H9 (cell line): ENCODE measurements around the gene EED. TPM values are rescaled to one million over a fixed set of nuclear protein-coding genes. Genes with fewer than 3 reads are reported as not detected.
A peak's percentile ranks its signal among the peaks of the same experiment; 100 is the strongest.

Experiments
- DNase-seq: peaks from one replicate; pipeline ENCODE4 v3.0.0-alpha.2; 2017
- H2AFZ ChIP-seq: one replicate; pipeline ENCODE4 v1.6.1; 2013; ENCODE audit warnings: mild to moderate bottlenecking, low read length, control low read depth, moderate library complexity
- H2AK5ac ChIP-seq: 2 replicates; pipeline ENCODE4 v1.6.1; 2013; ENCODE audit warnings: low read length, control low read depth, mixed read lengths; ENCODE audit not compliant: insufficient read length
- H2BK120ac ChIP-seq: one replicate; pipeline ENCODE4 v1.6.1; 2013; ENCODE audit warnings: low read depth, mild to moderate bottlenecking, low read length, control low read depth, inconsistent platforms; ENCODE audit not compliant: poor library complexity, severe bottlenecking
- H2BK12ac ChIP-seq: 2 replicates; pipeline ENCODE4 v1.6.1; 2013; ENCODE audit warnings: low read length, control low read depth, mixed read lengths, low read depth; ENCODE audit not compliant: insufficient read length
- H2BK15ac ChIP-seq: 2 replicates; pipeline ENCODE4 v1.6.1; 2013; ENCODE audit warnings: low read depth, low read length, control low read depth
- H2BK20ac ChIP-seq: one replicate; pipeline ENCODE4 v1.6.1; 2013; ENCODE audit warnings: low read depth, mild to moderate bottlenecking, low read length, control low read depth, inconsistent platforms; ENCODE audit not compliant: poor library complexity, severe bottlenecking
- H2BK5ac ChIP-seq: 2 replicates; pipeline ENCODE4 v1.6.1; 2013; ENCODE audit warnings: low read length, control low read depth, mixed read lengths; ENCODE audit not compliant: insufficient read length
- H3K14ac ChIP-seq: 2 replicates; pipeline ENCODE4 v1.6.1; 2013; ENCODE audit warnings: low read length, control low read depth; ENCODE audit not compliant: insufficient read depth
- H3K18ac ChIP-seq: 2 replicates; pipeline ENCODE4 v1.6.1; 2013; ENCODE audit warnings: low read depth, mild to moderate bottlenecking, mixed read lengths, low read length, control low read depth; ENCODE audit not compliant: insufficient read length
- H3K23ac ChIP-seq: 2 replicates; pipeline ENCODE4 v1.6.1; 2013; ENCODE audit warnings: low read length, control low read depth, mixed read lengths, low read depth; ENCODE audit not compliant: insufficient read length
- H3K23me2 ChIP-seq: 2 replicates; pipeline ENCODE4 v1.6.1; 2013; ENCODE audit warnings: low read depth, mild to moderate bottlenecking, mixed read lengths, low read length, control low read depth; ENCODE audit not compliant: insufficient read length, poor library complexity, severe bottlenecking
- H3K27ac ChIP-seq: 2 replicates; pipeline ENCODE4 v1.5.1; 2013; ENCODE audit warnings: low read length, control low read depth, mixed read lengths, low read depth; ENCODE audit not compliant: insufficient read length
- H3K27me3 ChIP-seq: 2 replicates; pipeline ENCODE4 v1.6.1; 2013; ENCODE audit warnings: low read length, control low read depth, inconsistent platforms; ENCODE audit not compliant: insufficient read depth
- H3K4ac ChIP-seq: 2 replicates; pipeline ENCODE4 v1.6.1; 2013; ENCODE audit warnings: low read depth, mild to moderate bottlenecking, control low read depth, inconsistent platforms, low read length, moderate library complexity
- H3K4me1 ChIP-seq: 2 replicates; pipeline ENCODE4 v1.6.1; 2013; ENCODE audit warnings: low read length, control low read depth, inconsistent platforms; ENCODE audit not compliant: insufficient read depth
- H3K4me2 ChIP-seq: 2 replicates; pipeline ENCODE4 v1.6.1; 2013; ENCODE audit warnings: low read length, control low read depth, mixed read lengths; ENCODE audit not compliant: insufficient read length, insufficient read depth
- H3K56ac ChIP-seq: 2 replicates; pipeline ENCODE4 v1.6.1; 2013; ENCODE audit warnings: low read depth, mild to moderate bottlenecking, mixed read lengths, low read length, control low read depth; ENCODE audit not compliant: insufficient read length
- H3K79me1 ChIP-seq: 2 replicates; pipeline ENCODE4 v1.6.1; 2013; ENCODE audit warnings: low read depth, mild to moderate bottlenecking, moderate library complexity, low read length, control low read depth, inconsistent platforms; ENCODE audit not compliant: insufficient read depth, poor library complexity, severe bottlenecking
- H3K79me2 ChIP-seq: 2 replicates; pipeline ENCODE4 v1.6.1; 2013; ENCODE audit warnings: low read length, control low read depth, inconsistent platforms; ENCODE audit not compliant: insufficient read depth
- H3K9ac ChIP-seq: 2 replicates; pipeline ENCODE4 v1.6.1; 2013; ENCODE audit warnings: low read length, control low read depth, mixed read lengths; ENCODE audit not compliant: insufficient read length; ENCODE audit errors: extremely low read depth
- H3K9me3 ChIP-seq: one replicate; pipeline ENCODE4 v1.6.1; 2013; ENCODE audit warnings: low read depth, low read length, inconsistent platforms; ENCODE audit not compliant: control insufficient read depth
- H3T11ph ChIP-seq: one replicate; pipeline ENCODE4 v1.6.1; 2013; ENCODE audit warnings: mild to moderate bottlenecking, low read length, control low read depth, inconsistent platforms
- H4K20me1 ChIP-seq: one replicate; pipeline ENCODE4 v1.6.1; 2013; ENCODE audit not compliant: control insufficient read depth, insufficient read length, insufficient read depth
- H4K5ac ChIP-seq: 2 replicates; pipeline ENCODE4 v1.6.1; 2013; ENCODE audit warnings: low read depth, mild to moderate bottlenecking, mixed read lengths, low read length, control low read depth; ENCODE audit not compliant: insufficient read length
- H4K8ac ChIP-seq: replicated peaks from 2 replicates; pipeline ENCODE4 v1.6.1; 2013; ENCODE audit warnings: low read length, control low read depth, mixed read lengths, low read depth; ENCODE audit not compliant: insufficient read length
- H4K91ac ChIP-seq: 2 replicates; pipeline ENCODE4 v1.6.1; 2013; ENCODE audit warnings: low read depth, mild to moderate bottlenecking, moderate library complexity, mixed read lengths, low read length, control low read depth; ENCODE audit not compliant: insufficient read length
- H3K27ac Mint-ChIP-seq, 3 experiments: 2 replicates in 2 of 3; 3 replicates in 1 of 3; pipeline ENCODE4 v1.8.0; 2020 to 2021; ENCODE audit warnings: mixed read lengths in 3 of 3, mild to moderate bottlenecking in 1 of 3, moderate library complexity in 1 of 3
- H3K27me3 Mint-ChIP-seq: 2 replicates; pipeline ENCODE4 v1.8.0; 2021; ENCODE audit warnings: low read depth, mild to moderate bottlenecking, moderate library complexity, mixed read lengths
- H3K36me3 Mint-ChIP-seq, 3 experiments: 2 replicates in 2 of 3; 3 replicates in 1 of 3; pipeline ENCODE4 v1.8.0; 2020 to 2021; ENCODE audit warnings: low read depth in 3 of 3, mixed read lengths in 3 of 3; ENCODE audit not compliant: insufficient read depth in 1 of 3
- H3K4me1 Mint-ChIP-seq, 2 experiments: 2 replicates each; pipeline ENCODE4 v1.8.0; 2020; ENCODE audit warnings: mixed read lengths in 2 of 2
- H3K4me3 Mint-ChIP-seq, 2 experiments: 2 replicates in 1 of 2; 3 replicates in 1 of 2; pipeline ENCODE4 v1.8.0; 2020 to 2021; ENCODE audit warnings: mild to moderate bottlenecking in 2 of 2, mixed read lengths in 2 of 2, moderate library complexity in 1 of 2
- H3K9me3 Mint-ChIP-seq, 2 experiments: 2 replicates in 1 of 2; 3 replicates in 1 of 2; pipeline ENCODE4 v1.8.0; 2020; ENCODE audit warnings: mild to moderate bottlenecking in 2 of 2, mixed read lengths in 2 of 2, moderate library complexity in 1 of 2
- CTCF ChIP-seq: fragments of 200-600 bp; sonication (generic); conservative IDR thresholded peaks from 3 replicates; pipeline ENCODE4 v1.8.0; 2021; ENCODE audit warnings: antibody characterized with exemption, mild to moderate bottlenecking
- WGBS: extraction: QIAGEN DNeasy Blood & Tissue Kit; methylation state at CpG from one replicate; pipeline ENCODE4 v1.1.7; 2013; ENCODE audit warnings: missing lambda C conversion rate, low lambda C conversion rate, mixed read lengths; ENCODE audit not compliant: insufficient read length; ENCODE audit errors: extremely low coverage; 5-methylcytosine and 5-hydroxymethylcytosine counted together
- total RNA-seq: library from RNA; stranded (reverse); gene quantifications from 2 replicates; pipeline ENCODE4 v1.2.1, GENCODE V29; 2021

The EED gene
- total RNA-seq, 1 experiment from 2014 or later, result 34.1 TPM

GRCh38 chr11:86247608-86248007, 3.1 kb downstream of the EED start:
- H4K91ac ChIP-seq, result no peak overlapping the region
- no peak overlapping the region for H3K56ac ChIP-seq
- H2AFZ ChIP-seq, result no peak overlapping the region
- no peak overlapping the region for H2BK120ac ChIP-seq
- no peak overlapping the region for H3K23ac ChIP-seq
- DNase-seq, result no peak
- no peak overlapping the region for H2BK20ac ChIP-seq
- no peak overlapping the region for H3K9ac ChIP-seq
- no peak overlapping the region for H3T11ph ChIP-seq
- no peak overlapping the region for H2BK5ac ChIP-seq
- H2AK5ac ChIP-seq, result no peak overlapping the region
- H3K27me3 ChIP-seq, result no peaks in the 10 kb centered on the region
- H3K27me3 Mint-ChIP-seq, result no peaks in the 10 kb centered on the region
- H3K4me2 ChIP-seq, result no peak overlapping the region
- TF ChIP-seq CTCF, result no peak
- H4K5ac ChIP-seq, result no peak overlapping the region
- H3K4me1 Mint-ChIP-seq, result peaks cover 38 to 39% of the 10 kb centered on the region in 2 experiments
- H4K8ac ChIP-seq, result no peak overlapping the region
- H3K79me1 ChIP-seq, result peaks cover 2% of the 10 kb centered on the region
- H2BK12ac ChIP-seq, result no peak overlapping the region
- peaks cover 2 to 11% (median 7%) of the 10 kb centered on the region in 3 experiments; a peak in 4 of 7 replicates for H3K36me3 Mint-ChIP-seq
- H3K4me3 Mint-ChIP-seq, result peak overlapping the region in 1 of 2 experiments; percentile 31; a peak in 3 of 5 replicates
- no peaks in the 10 kb centered on the region for H3K9me3 Mint-ChIP-seq
- no peak overlapping the region for H3K4ac ChIP-seq
- no peak overlapping the region for H3K27ac Mint-ChIP-seq
- no peak overlapping the region for H2BK15ac ChIP-seq
- no peaks in the 10 kb centered on the region for H3K23me2 ChIP-seq
- peaks cover 5% of the 10 kb centered on the region; the same call in 1 of the 2 replicates for H3K4me1 ChIP-seq
- no peak overlapping the region for H3K18ac ChIP-seq
- no peak overlapping the region for H3K14ac ChIP-seq
- peaks cover 11% of the 10 kb centered on the region; the same call in 1 of the 2 replicates for H3K79me2 ChIP-seq
- H3K9me3 ChIP-seq, result no peaks in the 10 kb centered on the region
- H4K20me1 ChIP-seq, result no peaks in the 10 kb centered on the region
- H3K27ac ChIP-seq, result no peak overlapping the region
- WGBS, result no CpG with 5 or more reads among the region's 1 CpG
